ENCODE results near the gene CD109.

Gene CD109

DNA sequence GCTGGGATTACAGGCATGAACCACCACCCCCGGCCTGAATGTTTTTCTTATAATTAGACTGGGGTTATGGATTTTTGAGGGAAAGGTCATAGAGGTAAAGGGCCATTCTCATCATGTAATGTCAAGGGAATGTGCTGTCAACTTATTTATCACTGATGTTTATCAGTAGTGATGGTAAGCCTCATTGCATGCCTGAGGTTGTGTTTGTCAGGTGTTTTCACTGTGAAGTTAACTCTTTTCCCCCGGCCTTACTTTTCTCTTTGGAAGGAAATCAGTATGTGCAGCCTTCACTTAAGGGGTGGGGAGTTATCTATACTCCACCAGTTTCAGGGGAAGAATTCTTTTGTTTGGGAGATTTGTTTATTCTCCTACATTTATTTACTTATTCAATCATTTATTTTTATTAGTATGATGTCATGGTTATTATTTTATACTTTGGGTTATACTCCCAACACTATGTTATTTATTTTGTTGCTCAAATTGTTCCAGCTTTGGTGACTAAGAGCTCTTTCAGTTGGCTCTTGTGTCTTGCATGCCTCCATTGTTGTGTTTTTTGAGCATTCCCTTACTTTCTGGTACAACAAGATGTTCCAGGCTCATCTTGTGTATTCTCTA is 39.4 kb upstream of the CD109 start:
- H3K4me3 ChIP-seq (ENCODE audit: low read depth, low read length), result no peak overlapping the region
- TF ChIP-seq, protein P1, sequence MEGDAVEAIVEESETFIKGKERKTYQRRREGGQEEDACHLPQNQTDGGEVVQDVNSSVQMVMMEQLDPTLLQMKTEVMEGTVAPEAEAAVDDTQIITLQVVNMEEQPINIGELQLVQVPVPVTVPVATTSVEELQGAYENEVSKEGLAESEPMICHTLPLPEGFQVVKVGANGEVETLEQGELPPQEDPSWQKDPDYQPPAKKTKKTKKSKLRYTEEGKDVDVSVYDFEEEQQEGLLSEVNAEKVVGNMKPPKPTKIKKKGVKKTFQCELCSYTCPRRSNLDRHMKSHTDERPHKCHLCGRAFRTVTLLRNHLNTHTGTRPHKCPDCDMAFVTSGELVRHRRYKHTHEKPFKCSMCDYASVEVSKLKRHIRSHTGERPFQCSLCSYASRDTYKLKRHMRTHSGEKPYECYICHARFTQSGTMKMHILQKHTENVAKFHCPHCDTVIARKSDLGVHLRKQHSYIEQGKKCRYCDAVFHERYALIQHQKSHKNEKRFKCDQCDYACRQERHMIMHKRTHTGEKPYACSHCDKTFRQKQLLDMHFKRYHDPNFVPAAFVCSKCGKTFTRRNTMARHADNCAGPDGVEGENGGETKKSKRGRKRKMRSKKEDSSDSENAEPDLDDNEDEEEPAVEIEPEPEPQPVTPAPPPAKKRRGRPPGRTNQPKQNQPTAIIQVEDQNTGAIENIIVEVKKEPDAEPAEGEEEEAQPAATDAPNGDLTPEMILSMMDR (IDR thresholded peaks at IDR 0.05; ENCODE audit: control insufficient read depth, extremely low read depth, insufficient read depth), result no peak

DNA sequence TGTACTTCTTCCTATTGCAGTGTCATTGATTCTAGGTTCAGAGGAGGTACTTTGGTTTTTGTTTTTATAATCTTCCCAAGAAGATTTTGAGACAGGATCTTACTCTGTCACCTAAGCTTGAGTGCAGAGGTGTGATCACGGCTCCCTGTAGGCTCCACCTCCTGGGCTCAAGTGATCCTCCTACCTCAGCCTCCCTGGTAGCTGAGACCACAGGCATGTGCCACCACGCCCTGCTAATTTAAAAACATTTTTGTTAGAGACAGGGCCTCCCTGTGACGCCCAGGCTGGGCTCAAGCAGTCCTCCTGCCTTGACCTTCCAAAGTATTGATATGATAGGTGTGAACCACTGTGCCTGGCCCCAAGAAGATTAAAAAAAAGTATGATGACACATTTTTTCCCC is 38.8 kb upstream of the CD109 start:
- no peak overlapping the region for H3K4me3 ChIP-seq (ENCODE audit: low read depth, low read length)
- DNase-seq (ENCODE audit: low read depth), result no peak
- TF ChIP-seq, protein P1 (IDR thresholded peaks at IDR 0.05; ENCODE audit: control insufficient read depth, extremely low read depth, insufficient read depth), result no peak

More for the DNA sequence above, 39.4 kb upstream of the CD109 start:
- DNase-seq (ENCODE audit: low read depth), result no peak

DNA sequence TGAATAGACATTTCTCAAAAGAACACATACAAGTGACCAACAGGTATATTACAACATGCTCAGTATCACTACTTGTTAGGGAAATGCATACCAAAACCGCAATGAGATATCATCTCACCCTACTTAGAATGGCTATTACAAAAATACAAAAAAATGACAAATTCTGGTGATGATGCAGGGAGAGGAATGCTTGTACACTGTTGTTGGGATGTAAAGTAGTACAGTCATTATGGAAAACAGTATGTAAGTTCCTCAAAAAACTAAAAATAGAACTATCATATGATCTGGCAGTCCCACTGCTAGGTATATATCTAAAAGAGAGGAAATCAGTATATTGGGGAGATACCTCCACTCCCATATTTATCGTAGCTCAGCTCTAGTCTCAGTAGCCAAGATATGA is 31.3 kb upstream of the CD109 start:
- H3K4me3 ChIP-seq (ENCODE audit: low read depth, low read length), result no peak overlapping the region
- TF ChIP-seq, protein P1 (IDR thresholded peaks at IDR 0.05; ENCODE audit: control insufficient read depth, extremely low read depth, insufficient read depth), result no peak
- no peak for DNase-seq (ENCODE audit: low read depth)

DNA sequence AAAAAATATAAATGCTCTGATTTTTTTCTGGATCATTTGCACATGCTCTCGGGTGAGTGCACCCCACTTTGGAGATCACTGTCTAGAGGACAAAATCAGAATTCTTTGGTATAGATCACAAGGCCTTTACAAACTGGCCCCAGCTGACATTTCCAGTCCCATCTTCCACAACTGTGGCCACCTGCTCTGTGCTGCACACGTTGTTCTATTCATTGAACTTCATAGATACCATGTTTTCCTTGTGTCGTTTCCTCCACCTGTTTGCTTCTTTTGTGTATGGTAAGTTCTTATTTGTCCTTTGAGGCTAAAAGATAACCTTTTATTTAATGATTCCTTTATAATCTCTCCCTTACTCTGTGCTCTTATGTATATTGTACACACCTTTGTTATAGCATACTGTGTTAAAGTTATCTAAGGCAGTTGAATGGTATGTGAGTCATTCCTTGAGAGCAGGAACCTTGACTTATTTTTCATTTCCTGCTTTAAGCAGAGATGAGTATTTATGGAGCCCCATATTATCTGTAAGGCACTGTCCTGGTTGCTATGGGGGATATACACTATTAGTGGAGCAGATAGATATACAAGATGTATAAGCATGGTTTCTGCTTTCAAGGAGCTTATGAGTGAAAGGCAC is 30.2 kb upstream of the CD109 start:
- H3K4me3 ChIP-seq (ENCODE audit: low read depth, low read length), result no peak overlapping the region
- TF ChIP-seq, protein P1 (IDR thresholded peaks at IDR 0.05; ENCODE audit: control insufficient read depth, extremely low read depth, insufficient read depth), result no peak
- no peak for DNase-seq (ENCODE audit: low read depth)

DNA sequence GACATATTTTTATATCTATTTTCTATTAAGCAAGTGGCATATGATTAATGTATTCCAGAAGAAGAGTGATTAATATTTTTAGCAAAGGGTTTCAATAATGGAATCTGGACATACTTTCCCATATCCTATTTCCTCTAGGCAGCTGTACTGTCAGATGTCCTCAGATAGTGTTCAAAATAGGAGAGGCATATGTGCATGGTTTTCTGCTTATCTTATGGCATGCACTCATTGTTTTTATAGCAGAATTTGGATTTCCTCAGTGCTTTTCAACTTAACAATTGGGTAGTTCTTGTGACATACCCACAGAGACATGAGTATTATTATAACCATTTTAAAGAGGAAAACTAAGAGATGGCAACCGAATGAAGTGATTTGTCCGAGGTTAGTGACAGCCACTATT is 29.6 kb upstream of the CD109 start:
- no peak overlapping the region for H3K4me3 ChIP-seq (ENCODE audit: low read depth, low read length)
- TF ChIP-seq, protein P1 (IDR thresholded peaks at IDR 0.05; ENCODE audit: control insufficient read depth, extremely low read depth, insufficient read depth), result no peak
- no peak for DNase-seq (ENCODE audit: low read depth)

DNA sequence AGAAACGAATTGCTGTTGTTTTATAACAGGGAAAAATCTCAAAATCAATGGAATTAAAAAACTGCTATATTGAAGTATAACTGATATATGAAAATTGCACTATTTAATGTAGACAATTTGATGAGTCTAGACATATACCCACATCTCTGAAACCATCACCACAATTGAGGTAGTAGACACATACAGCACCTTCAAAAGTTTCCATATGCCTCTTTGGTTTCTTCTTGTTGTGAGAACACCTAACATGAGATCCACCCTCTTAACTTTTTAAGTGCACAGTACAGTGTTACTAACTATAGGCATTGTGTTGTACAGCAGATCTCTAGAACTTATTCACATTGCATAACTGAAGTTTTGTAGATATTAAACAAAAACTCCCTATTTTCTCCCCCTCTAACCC is 28.2 kb upstream of the CD109 start:
- no peak for DNase-seq (ENCODE audit: low read depth)
- H3K4me3 ChIP-seq (ENCODE audit: low read depth, low read length), result no peak overlapping the region
- TF ChIP-seq, protein P1 (IDR thresholded peaks at IDR 0.05; ENCODE audit: control insufficient read depth, extremely low read depth, insufficient read depth), result no peak

DNA sequence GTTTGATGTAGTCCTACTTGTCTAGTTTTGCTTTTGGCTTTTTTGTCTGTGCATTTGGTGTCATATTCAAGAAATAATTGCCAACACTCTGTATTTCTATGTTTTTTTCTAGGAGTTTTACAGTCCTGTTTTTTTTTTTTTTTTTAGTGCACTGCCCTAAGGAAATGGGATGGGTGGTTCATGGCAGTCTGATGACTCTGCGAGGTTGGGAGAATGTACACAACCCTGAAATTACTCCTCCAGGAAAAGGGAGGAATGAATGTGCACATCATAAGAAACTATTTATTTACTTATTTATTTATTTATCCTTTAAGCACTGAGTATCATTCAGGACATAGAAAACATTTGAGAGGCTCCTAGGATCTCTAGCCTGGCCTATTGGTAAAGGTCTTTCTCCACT is 27.0 kb upstream of the CD109 start:
- TF ChIP-seq, protein P1 (IDR thresholded peaks at IDR 0.05; ENCODE audit: control insufficient read depth, extremely low read depth, insufficient read depth), result no peak
- DNase-seq (ENCODE audit: low read depth), result no peak
- H3K4me3 ChIP-seq (ENCODE audit: low read depth, low read length), result no peak overlapping the region
